Measurements from ENCODE around the gene PIK3C2B. TPM values are rescaled to one million over a fixed set of nuclear protein-coding genes. Genes with fewer than 3 reads are reported as not detected.
A peak's percentile ranks its signal among the peaks of the same experiment; 100 is the strongest.
"Not testable (repeated sequence)": the region's sequence is repeated elsewhere in the genome, so short reads cannot be mapped to it uniquely, and the experiment has no call there.

PIK3C2B gene
- total RNA-seq, 1 experiment from 2014 or later: 17.4 TPM

DNA sequence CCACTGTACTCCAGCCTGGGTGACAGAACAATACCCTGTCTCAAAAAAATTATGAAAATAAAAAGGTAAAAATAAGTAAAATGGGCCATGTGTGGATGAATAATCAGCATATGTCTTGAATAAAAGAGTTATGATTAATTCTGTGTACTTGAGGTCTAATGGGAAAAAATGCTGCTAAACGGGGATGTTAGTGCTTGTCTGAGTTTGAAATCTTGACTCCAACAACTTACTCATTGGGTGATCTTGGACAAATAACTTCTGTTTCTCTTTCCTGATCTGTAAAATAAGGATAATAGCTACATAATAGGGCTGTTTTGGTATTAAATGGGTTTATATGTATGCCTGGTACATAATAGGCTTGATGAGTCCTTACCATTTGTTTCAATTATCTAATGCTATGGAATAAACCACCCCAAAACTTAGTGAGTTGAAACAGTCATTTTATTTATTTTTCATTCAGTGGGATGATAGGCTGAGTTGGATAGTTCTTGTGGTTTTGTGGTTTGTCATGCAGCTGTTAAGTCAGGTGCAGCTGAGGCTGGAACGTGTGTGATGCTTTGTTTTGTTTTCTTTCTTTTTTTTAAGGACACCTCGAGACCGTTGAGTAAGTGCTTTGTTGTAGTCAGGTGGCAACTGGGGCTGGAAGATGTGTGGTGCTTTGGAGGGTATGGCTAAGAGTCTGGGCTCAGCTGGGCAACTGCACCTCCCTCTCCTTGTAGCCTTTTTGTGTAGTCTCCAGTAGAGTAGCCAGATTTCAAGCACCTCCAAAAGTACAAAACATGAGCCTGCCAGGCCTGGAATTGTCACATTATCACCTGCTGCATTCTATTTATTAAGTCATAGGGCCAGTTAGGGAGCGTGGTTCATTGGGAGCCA is 26.5 kb upstream of the PIK3C2B start:
- Histone ChIP-seq H3K4me2 (ENCODE audit: low read length) (no peak overlapping the region), H3K9me2 (ENCODE audit: insufficient read depth) (no peaks in the 10 kb centered on the region), H3K36me3 (ENCODE audit: control insufficient read depth in 1 of 2, insufficient read depth in 2 of 2, low read length in 2 of 2) (peaks cover 4 to 47% of the 10 kb centered on the region in 2 experiments; a peak in 3 of 4 replicates), H3K79me2 (ENCODE audit: insufficient read depth, low read length) (peaks cover 93% of the 10 kb centered on the region), H3K27ac (ENCODE audit: low read depth, low read length) (no peak overlapping the region), H4K20me1 (ENCODE audit: insufficient read depth) (no peaks in the 10 kb centered on the region), H3K9ac (ENCODE audit: low read length) (no peak overlapping the region), H2AFZ (ENCODE audit: low read depth, low read length, poor library complexity, severe bottlenecking) (no peak overlapping the region), H3K4me3 (replicated peaks in 1 of 2; ENCODE audit: low read depth in 1 of 2, low read length in 2 of 2) (no peak overlapping the region), H3K9me3 (ENCODE audit: control insufficient read depth in 1 of 2, insufficient read depth in 1 of 2, low read depth in 1 of 2, low read length in 2 of 2) (peaks cover 0 to 9% of the 10 kb centered on the region in 2 experiments; a peak in 1 of 4 replicates), H3K27me3 (ENCODE audit: insufficient read depth, low read length) (no peaks in the 10 kb centered on the region), H3K4me1 (ENCODE audit: control insufficient read depth in 1 of 2, insufficient read depth in 2 of 2, low read length in 2 of 2) (peaks cover 10 to 28% of the 10 kb centered on the region in 2 experiments; a peak in 3 of 4 replicates)
- RAD21 ChIA-PET (ENCODE audit: low non-redundant PET in 1 of 2, low total read pairs in 2 of 2, uncharacterized antibody in 2 of 2, unreplicated experiment in 2 of 2): no interaction called here
- POLR2A ChIA-PET: no interaction called here
- CTCF ChIA-PET: no interaction called here
- ATAC-seq (no peak), DNase-seq (ENCODE audit: low read depth, low spot score) (no peak)
- no TSS peak for BruUV-seq (replicated peaks)
- TF ChIP-seq ELF1 (IDR thresholded peaks at IDR 0.05; ENCODE audit: borderline replicate concordance, low read depth) (no peak), SP1 (IDR thresholded peaks at IDR 0.05; ENCODE audit: low read depth) (no peak), ZFX (IDR thresholded peaks at IDR 0.05) (no peak), POLR2AphosphoS5 (IDR thresholded peaks at IDR 0.05; ENCODE audit: low read depth, low read length) (no peak), YY1 (IDR thresholded peaks at IDR 0.05; ENCODE audit: extremely low read depth, insufficient replicate concordance, low read depth, low read length) (no peak), SIN3A (IDR thresholded peaks at IDR 0.05; ENCODE audit: low read depth) (no peak)
- TF ChIP-seq, protein P1, sequence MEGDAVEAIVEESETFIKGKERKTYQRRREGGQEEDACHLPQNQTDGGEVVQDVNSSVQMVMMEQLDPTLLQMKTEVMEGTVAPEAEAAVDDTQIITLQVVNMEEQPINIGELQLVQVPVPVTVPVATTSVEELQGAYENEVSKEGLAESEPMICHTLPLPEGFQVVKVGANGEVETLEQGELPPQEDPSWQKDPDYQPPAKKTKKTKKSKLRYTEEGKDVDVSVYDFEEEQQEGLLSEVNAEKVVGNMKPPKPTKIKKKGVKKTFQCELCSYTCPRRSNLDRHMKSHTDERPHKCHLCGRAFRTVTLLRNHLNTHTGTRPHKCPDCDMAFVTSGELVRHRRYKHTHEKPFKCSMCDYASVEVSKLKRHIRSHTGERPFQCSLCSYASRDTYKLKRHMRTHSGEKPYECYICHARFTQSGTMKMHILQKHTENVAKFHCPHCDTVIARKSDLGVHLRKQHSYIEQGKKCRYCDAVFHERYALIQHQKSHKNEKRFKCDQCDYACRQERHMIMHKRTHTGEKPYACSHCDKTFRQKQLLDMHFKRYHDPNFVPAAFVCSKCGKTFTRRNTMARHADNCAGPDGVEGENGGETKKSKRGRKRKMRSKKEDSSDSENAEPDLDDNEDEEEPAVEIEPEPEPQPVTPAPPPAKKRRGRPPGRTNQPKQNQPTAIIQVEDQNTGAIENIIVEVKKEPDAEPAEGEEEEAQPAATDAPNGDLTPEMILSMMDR (IDR thresholded peaks at IDR 0.05 in 2 of 3, conservative IDR thresholded peaks at IDR 0.05 in 1 of 3; ENCODE audit: borderline replicate concordance in 1 of 3, insufficient read depth in 1 of 3, low read depth in 2 of 3, low read length in 2 of 3): no peak
- intact Hi-C loops (cut with micrococcal nuclease): no loop called here

DNA sequence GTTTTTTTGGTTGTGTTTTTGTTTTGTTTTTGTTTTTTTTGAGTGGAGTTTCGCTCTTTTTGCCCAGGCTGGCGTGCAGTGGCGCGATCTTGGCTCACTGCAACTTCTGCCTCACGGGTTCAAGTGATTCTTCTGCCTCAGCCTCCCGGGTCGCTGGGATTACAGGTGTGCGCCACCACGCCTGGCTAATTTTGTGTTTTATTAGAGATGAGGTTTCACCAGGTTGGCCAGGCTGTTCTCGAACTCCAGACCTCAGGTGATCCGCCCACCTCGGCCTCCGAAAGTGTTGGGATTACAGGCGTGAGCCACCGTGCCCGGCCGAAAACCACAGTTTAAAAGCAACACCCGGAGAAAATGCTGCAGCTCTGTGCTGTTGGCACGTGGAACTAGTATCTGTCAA is 22.8 kb upstream of the PIK3C2B start:
- peaks cover 62% of the 10 kb centered on the region for H3K79me2 ChIP-seq (ENCODE audit: insufficient read depth, low read length)
- RAD21 ChIA-PET (ENCODE audit: low non-redundant PET in 1 of 2, low total read pairs in 2 of 2, uncharacterized antibody in 2 of 2, unreplicated experiment in 2 of 2); H3K27me3 ChIP-seq (ENCODE audit: insufficient read depth, low read length); H3K9me3 ChIP-seq (ENCODE audit: control insufficient read depth in 1 of 2, insufficient read depth in 1 of 2, low read depth in 1 of 2, low read length in 2 of 2); BruUV-seq (replicated peaks); intact Hi-C loops (cut with micrococcal nuclease); H3K9me2 ChIP-seq (ENCODE audit: insufficient read depth); ATAC-seq; H4K20me1 ChIP-seq (ENCODE audit: insufficient read depth); CTCF ChIA-PET; H2AFZ ChIP-seq (ENCODE audit: low read depth, low read length, poor library complexity, severe bottlenecking); DNase-seq (ENCODE audit: low read depth, low spot score): not testable (repeated sequence)
- peak overlapping the region; percentile 90; the same call in 1 of the 2 replicates for H3K27ac ChIP-seq (ENCODE audit: low read depth, low read length)
- H3K4me2 ChIP-seq (ENCODE audit: low read length): peak overlapping the region; percentile 69
- POLR2A ChIA-PET: interaction anchor here (2.8 kb wide), 1 partner anchor 11 kb away, joined by 63 read pairs; no protein-coding TSS in a partner anchor
- H3K4me3 ChIP-seq (replicated peaks in 1 of 2; ENCODE audit: low read depth in 1 of 2, low read length in 2 of 2): peak overlapping the region; percentile 79
- H3K4me1 ChIP-seq (ENCODE audit: control insufficient read depth in 1 of 2, insufficient read depth in 2 of 2, low read length in 2 of 2): peaks cover 20 to 21% of the 10 kb centered on the region in 2 experiments
- peaks cover 0 to 33% of the 10 kb centered on the region in 2 experiments; a peak in 1 of 4 replicates for H3K36me3 ChIP-seq (ENCODE audit: control insufficient read depth in 1 of 2, insufficient read depth in 2 of 2, low read length in 2 of 2)
- peak overlapping the region; percentile 91 for H3K9ac ChIP-seq (ENCODE audit: low read length)
